K562 (cell line): Measurements from ENCODE around the gene NEURL4. TPM values are rescaled to one million over a fixed set of nuclear protein-coding genes. Genes with fewer than 3 reads are reported as not detected.

Source experiments
- C11orf30 ChIP-seq: fragments of 450-650 bp; IDR thresholded peaks from 2 replicates; pipeline ENCODE4 v1.6.1; 2016; ENCODE audit warnings: low read depth, mild to moderate bottlenecking
- CREM ChIP-seq: IDR thresholded peaks from 2 replicates; pipeline ENCODE4 v1.6.1; 2014; ENCODE audit warnings: antibody characterized with exemption, low read depth
- DACH1 ChIP-seq: fragments of 450-650 bp; IDR thresholded peaks from 2 replicates; pipeline ENCODE4 v1.6.1; 2018; ENCODE audit not compliant: partially characterized antibody
- HCFC1 ChIP-seq: IDR thresholded peaks from 2 replicates; pipeline ENCODE4 v1.6.1; 2012; ENCODE audit warnings: low read depth, low read length, improper control_type of control experiment
- HDGF ChIP-seq: fragments of 450-650 bp; IDR thresholded peaks from 2 replicates; pipeline ENCODE4 v1.6.1; 2016
- HMG20A ChIP-seq: fragments of 450-650 bp; formaldehyde crosslinking; conservative IDR thresholded peaks from 2 replicates; pipeline ENCODE4 v1.4.0; 2020; ENCODE audit warnings: mild to moderate bottlenecking, mixed read lengths
- HNRNPLL ChIP-seq: fragments of 200-400 bp; formaldehyde crosslinking; IDR thresholded peaks from 2 replicates; pipeline ENCODE4 v1.6.1; 2017; ENCODE audit warnings: low read length, low read depth, mild to moderate bottlenecking; ENCODE audit not compliant: poor library complexity, severe bottlenecking
- LCOR ChIP-seq: sonication (generic); formaldehyde crosslinking; IDR thresholded peaks from 2 replicates; pipeline ENCODE4 v1.8.0; 2022; ENCODE audit warnings: mild to moderate bottlenecking, missing genetic modification reagents
- MBD2 ChIP-seq: sonication (generic); IDR thresholded peaks from 2 replicates; pipeline ENCODE4 v1.6.1; 2016; ENCODE audit warnings: low read depth, borderline replicate concordance
- NR2F6 ChIP-seq: fragments of 450-650 bp; formaldehyde crosslinking; IDR thresholded peaks from 2 replicates; pipeline ENCODE4 v1.4.0; 2020; ENCODE audit warnings: mild to moderate bottlenecking
- NRF1 ChIP-seq, 2 experiments: fragments of 450-650 bp; IDR thresholded peaks in 1 of 2; conservative IDR thresholded peaks in 1 of 2; 2 replicates each; pipeline ENCODE4 v1.6.1; 2014; ENCODE audit warnings: mild to moderate bottlenecking in 2 of 2
- PHF21A ChIP-seq: fragments of 450-650 bp; IDR thresholded peaks from 2 replicates; pipeline ENCODE4 v1.6.1; 2017; ENCODE audit warnings: low read depth, borderline replicate concordance
- PHF8 ChIP-seq: fragments of 200-600 bp; sonication (generic); IDR thresholded peaks from 2 replicates; pipeline ENCODE4 v1.6.1; 2012; ENCODE audit warnings: mixed run types, mild to moderate bottlenecking, inconsistent platforms, low read length, moderate library complexity, borderline replicate concordance
- POLR2B ChIP-seq: fragments of 450-650 bp; IDR thresholded peaks from 2 replicates; pipeline ENCODE4 v1.6.1; 2018; ENCODE audit warnings: low read depth; ENCODE audit not compliant: partially characterized antibody
- SAP30 ChIP-seq: fragments of 200-600 bp; sonication (generic); IDR thresholded peaks from 2 replicates; pipeline ENCODE4 v1.6.1; 2012; ENCODE audit warnings: borderline replicate concordance, low read depth, mild to moderate bottlenecking, moderate library complexity, low read length, control low read depth, inconsistent platforms; ENCODE audit not compliant: insufficient read depth, poor library complexity, severe bottlenecking
- SMAD2 ChIP-seq: fragments of 150-350 bp; IDR thresholded peaks from 2 replicates; pipeline ENCODE4 v1.6.1; 2014; ENCODE audit warnings: low read depth, mild to moderate bottlenecking, low read length
- SNIP1 ChIP-seq: fragments of 450-650 bp; IDR thresholded peaks from 2 replicates; pipeline ENCODE4 v1.7.1; 2017; ENCODE audit warnings: low read depth, mild to moderate bottlenecking
- TCF3 ChIP-seq: sonication (generic); formaldehyde crosslinking; IDR thresholded peaks from 2 replicates; pipeline ENCODE4 v1.4.0; 2020; ENCODE audit warnings: mild to moderate bottlenecking, missing genetic modification reagents
- TGIF2 ChIP-seq: sonication (generic); formaldehyde crosslinking; IDR thresholded peaks from 2 replicates; pipeline ENCODE4 v1.8.1; 2022; ENCODE audit warnings: mild to moderate bottlenecking, missing genetic modification reagents, moderate library complexity
- ZBTB7A ChIP-seq: IDR thresholded peaks from 2 replicates; pipeline ENCODE4 v1.6.1; 2011; ENCODE audit warnings: low read depth, mild to moderate bottlenecking, low read length, moderate library complexity, borderline replicate concordance; ENCODE audit not compliant: control insufficient read depth
- polyA plus RNA-seq, 8 experiments: library from polyadenylated mRNA; depleted of rRNA in 4 of 8; stranded (reverse) in 5 of 8; unstranded in 3 of 8; fragments of >200 nt; fragmentation: Nextera tagmentation in 2 of 8; fragmentation: Illumina TruSeq in 1 of 8; extraction: Ambion mirVana in 2 of 8; extraction: Trizol in 1 of 8; gene quantifications; 2 replicates each; pipeline versions ENCODE4 v1.2.1 to v1.2.3, GENCODE V29; 2011 to 2014; ENCODE audit warnings: inconsistent platforms in 1 of 8, missing spikeins in 1 of 8
- total RNA-seq, 7 experiments: library from RNA; depleted of rRNA in 6 of 7; stranded (reverse); fragments of >200 nt in 6 of 7; fragmentation: Illumina TruSeq in 2 of 7; extraction: Trizol in 2 of 7; gene quantifications; 2 replicates each; pipeline versions ENCODE4 v1.2.1 to v1.2.3, GENCODE V29; 2011 to 2021; ENCODE audit warnings: low replicate concordance in 1 of 7
- TF ChIP-seq, protein P1 (sequence below), 2 experiments: IDR thresholded peaks; 2 replicates each; pipeline ENCODE4 v1.6.1; 2012; ENCODE audit warnings: improper control_type of control experiment in 2 of 2, low read depth in 2 of 2, low read length in 2 of 2, borderline replicate concordance in 1 of 2
- TF ChIP-seq, protein P2 (sequence below), 2 experiments: fragments of 200-800 bp in 1 of 2; sonication (Bioruptor generic) in 1 of 2; sonication (generic) in 1 of 2; formaldehyde crosslinking in 1 of 2; IDR thresholded peaks in 1 of 2; conservative IDR thresholded peaks in 1 of 2; 2 replicates each; pipeline versions ENCODE4 v1.5.0 to v1.6.1; 2016 to 2020; ENCODE audit warnings: missing compliant biosample characterization in 1 of 2, missing genetic modification characterization in 1 of 2, missing genetic modification reagents in 1 of 2

NEURL4 gene
- total and polyA plus RNA-seq, 9 of the 15 experiments (the other 6 are each of a cell fraction or from before 2014, with no cell fraction given): 0.08 to 37.4 (median 11.5) TPM

GRCh38 chr17:7306911-7307685 lies 22.0 kb downstream of the NEURL4 start, which contains the start of gene EIF5A (continued):
- TF ChIP-seq, protein P1, sequence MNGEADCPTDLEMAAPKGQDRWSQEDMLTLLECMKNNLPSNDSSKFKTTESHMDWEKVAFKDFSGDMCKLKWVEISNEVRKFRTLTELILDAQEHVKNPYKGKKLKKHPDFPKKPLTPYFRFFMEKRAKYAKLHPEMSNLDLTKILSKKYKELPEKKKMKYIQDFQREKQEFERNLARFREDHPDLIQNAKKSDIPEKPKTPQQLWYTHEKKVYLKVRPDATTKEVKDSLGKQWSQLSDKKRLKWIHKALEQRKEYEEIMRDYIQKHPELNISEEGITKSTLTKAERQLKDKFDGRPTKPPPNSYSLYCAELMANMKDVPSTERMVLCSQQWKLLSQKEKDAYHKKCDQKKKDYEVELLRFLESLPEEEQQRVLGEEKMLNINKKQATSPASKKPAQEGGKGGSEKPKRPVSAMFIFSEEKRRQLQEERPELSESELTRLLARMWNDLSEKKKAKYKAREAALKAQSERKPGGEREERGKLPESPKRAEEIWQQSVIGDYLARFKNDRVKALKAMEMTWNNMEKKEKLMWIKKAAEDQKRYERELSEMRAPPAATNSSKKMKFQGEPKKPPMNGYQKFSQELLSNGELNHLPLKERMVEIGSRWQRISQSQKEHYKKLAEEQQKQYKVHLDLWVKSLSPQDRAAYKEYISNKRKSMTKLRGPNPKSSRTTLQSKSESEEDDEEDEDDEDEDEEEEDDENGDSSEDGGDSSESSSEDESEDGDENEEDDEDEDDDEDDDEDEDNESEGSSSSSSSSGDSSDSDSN (IDR thresholded peaks at IDR 0.05; ENCODE audit: borderline replicate concordance in 1 of 2, low read depth in 2 of 2, low read length in 2 of 2): no peak
- TF ChIP-seq NR2F6 (CRISPR knock-in tag) (no peak), TCF3 (CRISPR knock-in tag) (0 out of 2 replicates have a peak, but pooled peaks have one; percentile 8), SMAD2 (no peak), PHF8 (peak; percentile 68; the same call in 1 of the 2 replicates), DACH1 (no peak), HDGF (peak; percentile 72; the same call in 1 of the 2 replicates), HMG20A (CRISPR knock-in tag) (no peak), HCFC1 (peak; percentile 75), NRF1 (conservative IDR thresholded peaks at IDR 0.05 in 1 of 2, IDR thresholded peaks at IDR 0.05 in 1 of 2) (peak; percentile 100), MBD2 (peak; percentile 46; the same call in 1 of the 2 replicates), SNIP1 (peak; percentile 88), HNRNPLL (peak; percentile 35), CREM (peak; percentile 85), PHF21A (no peak), SAP30 (peak; percentile 37), TGIF2 (no peak), ZBTB7A (peak; percentile 16; the same call in 1 of the 2 replicates), C11orf30 (peak; percentile 36; the same call in 1 of the 2 replicates), POLR2B (peak; percentile 78), LCOR (CRISPR knock-in tag) (0 out of 2 replicates have a peak, but pooled peaks have one; percentile 28)
- TF ChIP-seq, protein P2, sequence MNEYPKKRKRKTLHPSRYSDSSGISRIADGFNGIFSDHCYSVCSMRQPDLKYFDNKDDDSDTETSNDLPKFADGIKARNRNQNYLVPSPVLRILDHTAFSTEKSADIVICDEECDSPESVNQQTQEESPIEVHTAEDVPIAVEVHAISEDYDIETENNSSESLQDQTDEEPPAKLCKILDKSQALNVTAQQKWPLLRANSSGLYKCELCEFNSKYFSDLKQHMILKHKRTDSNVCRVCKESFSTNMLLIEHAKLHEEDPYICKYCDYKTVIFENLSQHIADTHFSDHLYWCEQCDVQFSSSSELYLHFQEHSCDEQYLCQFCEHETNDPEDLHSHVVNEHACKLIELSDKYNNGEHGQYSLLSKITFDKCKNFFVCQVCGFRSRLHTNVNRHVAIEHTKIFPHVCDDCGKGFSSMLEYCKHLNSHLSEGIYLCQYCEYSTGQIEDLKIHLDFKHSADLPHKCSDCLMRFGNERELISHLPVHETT (CRISPR knock-in tag; conservative IDR thresholded peaks at IDR 0.05 in 1 of 2, IDR thresholded peaks at IDR 0.05 in 1 of 2): peak in 1 of 2 experiments; percentile 92; a peak in 2 of 4 replicates
